GM23338 (cell line): ENCODE results near the gene BAK1. TPM values are rescaled to one million over a fixed set of nuclear protein-coding genes. Genes with fewer than 3 reads are reported as not detected.

ENCODE experiments used
- ATAC-seq: fragments of 200-7000 bp; cut with Tn5 transposase; 3 replicates; pipeline ENCODE4 v1.9.1; 2020
- DNase-seq: peaks from one replicate; pipeline ENCODE4 v3.0.0-alpha.2; 2015; ENCODE audit warnings: low spot score
- H2AFZ ChIP-seq: fragments of 200-600 bp; sonication (generic); 2 replicates; pipeline ENCODE4 v1.8.0; 2016; ENCODE audit warnings: antibody characterized with exemption, mild to moderate bottlenecking, moderate library complexity
- H3F3A ChIP-seq: fragments of 200-600 bp; sonication (generic); replicated peaks from 2 replicates; pipeline ENCODE4 v1.8.0; 2017; ENCODE audit warnings: antibody characterized with exemption, mixed run types, low read depth
- H3K27ac ChIP-seq: fragments of 200-600 bp; sonication (generic); 2 replicates; pipeline ENCODE4 v1.6.1; 2016; ENCODE audit warnings: low read depth
- H3K27me3 ChIP-seq: fragments of 200-600 bp; sonication (generic); 2 replicates; pipeline ENCODE4 v1.8.0; 2016; ENCODE audit warnings: mild to moderate bottlenecking, mixed run types, moderate library complexity; ENCODE audit not compliant: insufficient read depth
- H3K36me3 ChIP-seq: fragments of 200-600 bp; sonication (generic); 2 replicates; pipeline ENCODE4 v1.8.0; 2016; ENCODE audit warnings: mild to moderate bottlenecking; ENCODE audit not compliant: insufficient read depth
- H3K4me1 ChIP-seq: fragments of 200-600 bp; sonication (generic); 2 replicates; pipeline ENCODE4 v1.8.0; 2016; ENCODE audit warnings: mild to moderate bottlenecking, moderate library complexity; ENCODE audit not compliant: insufficient read depth
- H3K4me2 ChIP-seq: fragments of 200-600 bp; sonication (generic); 2 replicates; pipeline ENCODE4 v1.7.1; 2017; ENCODE audit warnings: mixed run types
- H3K4me3 ChIP-seq: fragments of 200-600 bp; sonication (generic); 2 replicates; pipeline ENCODE4 v1.6.1; 2016; ENCODE audit warnings: mixed run types
- H3K79me2 ChIP-seq: fragments of 200-600 bp; sonication (generic); replicated peaks from 2 replicates; pipeline ENCODE4 v1.8.0; 2017; ENCODE audit warnings: mild to moderate bottlenecking; ENCODE audit not compliant: insufficient read depth
- H3K9me2 ChIP-seq: fragments of 200-600 bp; sonication (generic); 2 replicates; pipeline ENCODE4 v1.8.0; 2017; ENCODE audit not compliant: insufficient read depth
- H4K20me1 ChIP-seq: fragments of 200-600 bp; sonication (generic); replicated peaks from 2 replicates; pipeline ENCODE4 v1.8.0; 2017; ENCODE audit warnings: mild to moderate bottlenecking; ENCODE audit not compliant: insufficient read depth
- H3K27ac Mint-ChIP-seq: 2 replicates; pipeline ENCODE4 v1.8.0; 2020; ENCODE audit warnings: inconsistent platforms, mild to moderate bottlenecking, moderate library complexity, mixed read lengths
- H3K27me3 Mint-ChIP-seq: 3 replicates; pipeline ENCODE4 v1.8.0; 2022; ENCODE audit warnings: low read depth, mild to moderate bottlenecking, moderate library complexity, mixed read lengths, inconsistent platforms; ENCODE audit not compliant: insufficient read depth, poor library complexity
- H3K36me3 Mint-ChIP-seq: 3 replicates; pipeline ENCODE4 v1.8.0; 2021; ENCODE audit warnings: low read depth, mild to moderate bottlenecking, inconsistent platforms, moderate library complexity, mixed read lengths
- H3K4me1 Mint-ChIP-seq: 3 replicates; pipeline ENCODE4 v1.8.0; 2020; ENCODE audit warnings: mild to moderate bottlenecking, inconsistent platforms, mixed read lengths
- H3K4me3 Mint-ChIP-seq: 3 replicates; pipeline ENCODE4 v1.8.0; 2021; ENCODE audit warnings: moderate library complexity, mild to moderate bottlenecking, inconsistent platforms, mixed read lengths
- H3K9me3 Mint-ChIP-seq: 3 replicates; pipeline ENCODE4 v1.8.0; 2020; ENCODE audit warnings: moderate library complexity, mild to moderate bottlenecking, inconsistent platforms, mixed read lengths
- CREB1 ChIP-seq: fragments of 250-450 bp; sonication (Bioruptor Pico); IDR thresholded peaks from 2 replicates; pipeline ENCODE4 v1.5.0; 2020; ENCODE audit warnings: low read depth, mild to moderate bottlenecking, moderate library complexity
- NANOG ChIP-seq: IDR thresholded peaks from 2 replicates; pipeline ENCODE4 v1.6.1; 2016; ENCODE audit warnings: antibody characterized with exemption, borderline replicate concordance
- POLR2AphosphoS5 ChIP-seq: IDR thresholded peaks from 2 replicates; pipeline ENCODE4 v1.6.1; 2016; ENCODE audit warnings: antibody characterized with exemption, low read depth
- ZNF114 ChIP-seq: fragments of 250-450 bp; sonication (Bioruptor Pico); IDR thresholded peaks from 2 replicates; pipeline ENCODE4 v1.5.0; 2020; ENCODE audit warnings: mild to moderate bottlenecking, moderate library complexity
- polyA plus RNA-seq: library from polyadenylated mRNA; unstranded; fragments of >200 nt; fragmentation: Nextera tagmentation; extraction: Ambion mirVana; gene quantifications from 2 replicates; pipeline ENCODE4 v1.2.1, GENCODE V29; 2016
- total RNA-seq: library from RNA; depleted of rRNA; stranded (reverse); fragments of >200 nt; shearing (Covaris generic); gene quantifications from 2 replicates; pipeline ENCODE4 v1.2.3, GENCODE V29; 2014
- TF ChIP-seq, protein P1 (sequence below): IDR thresholded peaks from one replicate; pipeline ENCODE4 v1.6.1; 2018; ENCODE audit warnings: antibody characterized with exemption; ENCODE audit not compliant: unreplicated experiment
- TF ChIP-seq, protein P2 (sequence below): fragments of 250-450 bp; sonication (Bioruptor Pico); IDR thresholded peaks from 2 replicates; pipeline ENCODE4 v1.5.0; 2020; ENCODE audit warnings: mild to moderate bottlenecking, moderate library complexity

Gene BAK1
- total and polyA plus RNA-seq, 2 experiments from 2014 or later = 22.2 to 45.0 TPM

DNA sequence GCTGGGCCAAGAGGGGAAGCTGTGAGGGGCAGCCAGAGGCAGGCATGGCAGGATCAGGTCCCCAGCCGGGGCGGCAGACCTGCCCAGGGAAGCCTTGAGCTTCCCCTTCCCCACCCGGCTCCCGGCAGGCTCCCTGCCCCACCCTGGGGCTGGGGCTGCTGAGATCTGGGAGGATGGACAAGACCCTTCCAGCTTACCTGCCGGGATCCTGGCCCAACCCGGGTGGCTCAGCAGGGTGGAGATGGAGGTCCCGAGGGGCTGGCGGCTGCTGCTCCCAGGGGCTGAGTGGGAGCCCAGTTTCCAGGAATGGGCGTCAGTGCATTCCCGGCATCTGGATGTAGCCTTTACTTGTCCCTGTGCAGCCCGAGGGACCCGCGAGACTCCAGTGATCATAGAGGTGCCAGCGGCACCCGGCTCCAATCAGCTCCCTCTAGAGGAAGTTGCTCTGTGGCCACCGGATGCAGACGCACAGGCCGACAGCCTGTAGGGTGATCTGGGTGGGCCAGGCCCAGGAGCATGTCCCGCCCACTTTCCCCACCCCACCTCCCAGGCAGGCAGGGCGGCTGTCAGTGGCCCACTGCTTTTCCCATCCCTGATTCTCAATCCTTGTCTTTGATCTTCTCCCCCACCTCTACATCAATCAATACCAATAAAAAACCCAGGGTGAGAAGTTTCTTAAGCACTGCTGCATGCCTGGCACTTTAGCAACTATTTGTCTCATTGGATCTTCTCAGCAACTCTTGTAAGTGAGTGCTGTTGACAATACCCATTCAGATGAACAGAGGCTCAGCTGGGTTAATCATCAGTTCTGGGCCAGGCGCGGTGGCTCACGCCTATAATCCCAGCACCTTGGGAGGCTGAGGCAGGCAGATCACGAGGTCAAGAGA is at the start of gene BAK1 (continued):
- TF ChIP-seq CREB1 (CRISPR knock-in tag) = peak; percentile 89

DNA sequence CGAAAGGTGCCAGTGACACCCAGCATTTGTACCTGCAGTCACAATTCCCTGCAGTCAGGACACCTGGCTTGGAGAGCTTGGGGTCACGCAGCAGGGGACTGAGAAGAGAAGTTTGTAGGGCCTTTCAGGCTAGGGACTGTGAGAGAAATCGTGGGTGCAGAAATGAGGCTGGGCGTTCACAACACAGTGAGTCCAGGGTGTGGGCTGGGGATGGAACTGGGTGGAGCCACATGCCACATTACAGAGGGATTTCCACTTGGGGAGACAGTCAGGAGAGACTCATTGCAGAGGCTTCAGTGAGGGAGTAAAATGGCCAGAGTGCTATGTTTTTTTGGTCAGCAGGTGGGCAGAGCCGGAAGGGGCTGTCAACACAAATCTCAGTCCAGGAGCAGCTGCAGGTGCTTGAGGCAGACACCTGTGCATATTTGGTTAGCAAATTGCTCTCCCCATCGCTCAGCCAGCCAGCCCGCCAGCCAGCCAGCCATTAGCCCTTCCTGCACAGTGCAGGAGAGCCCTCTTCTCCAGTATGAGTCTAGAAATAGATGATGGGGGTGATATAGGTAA is 48.4 kb upstream of the BAK1 start:
- Mint-ChIP-seq H3K27ac (0 out of 2 replicates have a peak overlapping the region, but pooled peaks have one; percentile 1), H3K27me3 (peaks cover 10% of the 10 kb centered on the region), H3K36me3 (peaks cover 4% of the 10 kb centered on the region; the same call in 2 of the 3 replicates), H3K4me3 (no peak overlapping the region; the same call in 2 of the 3 replicates), H3K4me1 (peaks cover 41% of the 10 kb centered on the region), H3K9me3 (no peaks in the 10 kb centered on the region)
- Histone ChIP-seq H3K36me3 (0 out of 2 replicates have a peak, but pooled peaks cover 5% of the 10 kb centered on the region), H3K79me2 (peaks cover 25% of the 10 kb centered on the region; the same call in 1 of the 2 replicates), H3K4me3 (no peak overlapping the region), H3K4me2 (no peak overlapping the region), H3K9me2 (no peaks in the 10 kb centered on the region), H3K27me3 (peaks cover 3% of the 10 kb centered on the region; the same call in 1 of the 2 replicates), H3K4me1 (peaks cover 34% of the 10 kb centered on the region), H2AFZ (no peak overlapping the region), H4K20me1 (peaks cover 28% of the 10 kb centered on the region), H3K27ac (no peak overlapping the region), H3F3A (0 out of 2 replicates have a peak, but pooled peaks cover 3% of the 10 kb centered on the region)
- TF ChIP-seq CREB1 (CRISPR knock-in tag) (no peak), ZNF114 (no peak), NANOG (no peak), POLR2AphosphoS5 (no peak)
- TF ChIP-seq, protein P1, sequence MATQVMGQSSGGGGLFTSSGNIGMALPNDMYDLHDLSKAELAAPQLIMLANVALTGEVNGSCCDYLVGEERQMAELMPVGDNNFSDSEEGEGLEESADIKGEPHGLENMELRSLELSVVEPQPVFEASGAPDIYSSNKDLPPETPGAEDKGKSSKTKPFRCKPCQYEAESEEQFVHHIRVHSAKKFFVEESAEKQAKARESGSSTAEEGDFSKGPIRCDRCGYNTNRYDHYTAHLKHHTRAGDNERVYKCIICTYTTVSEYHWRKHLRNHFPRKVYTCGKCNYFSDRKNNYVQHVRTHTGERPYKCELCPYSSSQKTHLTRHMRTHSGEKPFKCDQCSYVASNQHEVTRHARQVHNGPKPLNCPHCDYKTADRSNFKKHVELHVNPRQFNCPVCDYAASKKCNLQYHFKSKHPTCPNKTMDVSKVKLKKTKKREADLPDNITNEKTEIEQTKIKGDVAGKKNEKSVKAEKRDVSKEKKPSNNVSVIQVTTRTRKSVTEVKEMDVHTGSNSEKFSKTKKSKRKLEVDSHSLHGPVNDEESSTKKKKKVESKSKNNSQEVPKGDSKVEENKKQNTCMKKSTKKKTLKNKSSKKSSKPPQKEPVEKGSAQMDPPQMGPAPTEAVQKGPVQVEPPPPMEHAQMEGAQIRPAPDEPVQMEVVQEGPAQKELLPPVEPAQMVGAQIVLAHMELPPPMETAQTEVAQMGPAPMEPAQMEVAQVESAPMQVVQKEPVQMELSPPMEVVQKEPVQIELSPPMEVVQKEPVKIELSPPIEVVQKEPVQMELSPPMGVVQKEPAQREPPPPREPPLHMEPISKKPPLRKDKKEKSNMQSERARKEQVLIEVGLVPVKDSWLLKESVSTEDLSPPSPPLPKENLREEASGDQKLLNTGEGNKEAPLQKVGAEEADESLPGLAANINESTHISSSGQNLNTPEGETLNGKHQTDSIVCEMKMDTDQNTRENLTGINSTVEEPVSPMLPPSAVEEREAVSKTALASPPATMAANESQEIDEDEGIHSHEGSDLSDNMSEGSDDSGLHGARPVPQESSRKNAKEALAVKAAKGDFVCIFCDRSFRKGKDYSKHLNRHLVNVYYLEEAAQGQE = no peak
- TF ChIP-seq, protein P2, sequence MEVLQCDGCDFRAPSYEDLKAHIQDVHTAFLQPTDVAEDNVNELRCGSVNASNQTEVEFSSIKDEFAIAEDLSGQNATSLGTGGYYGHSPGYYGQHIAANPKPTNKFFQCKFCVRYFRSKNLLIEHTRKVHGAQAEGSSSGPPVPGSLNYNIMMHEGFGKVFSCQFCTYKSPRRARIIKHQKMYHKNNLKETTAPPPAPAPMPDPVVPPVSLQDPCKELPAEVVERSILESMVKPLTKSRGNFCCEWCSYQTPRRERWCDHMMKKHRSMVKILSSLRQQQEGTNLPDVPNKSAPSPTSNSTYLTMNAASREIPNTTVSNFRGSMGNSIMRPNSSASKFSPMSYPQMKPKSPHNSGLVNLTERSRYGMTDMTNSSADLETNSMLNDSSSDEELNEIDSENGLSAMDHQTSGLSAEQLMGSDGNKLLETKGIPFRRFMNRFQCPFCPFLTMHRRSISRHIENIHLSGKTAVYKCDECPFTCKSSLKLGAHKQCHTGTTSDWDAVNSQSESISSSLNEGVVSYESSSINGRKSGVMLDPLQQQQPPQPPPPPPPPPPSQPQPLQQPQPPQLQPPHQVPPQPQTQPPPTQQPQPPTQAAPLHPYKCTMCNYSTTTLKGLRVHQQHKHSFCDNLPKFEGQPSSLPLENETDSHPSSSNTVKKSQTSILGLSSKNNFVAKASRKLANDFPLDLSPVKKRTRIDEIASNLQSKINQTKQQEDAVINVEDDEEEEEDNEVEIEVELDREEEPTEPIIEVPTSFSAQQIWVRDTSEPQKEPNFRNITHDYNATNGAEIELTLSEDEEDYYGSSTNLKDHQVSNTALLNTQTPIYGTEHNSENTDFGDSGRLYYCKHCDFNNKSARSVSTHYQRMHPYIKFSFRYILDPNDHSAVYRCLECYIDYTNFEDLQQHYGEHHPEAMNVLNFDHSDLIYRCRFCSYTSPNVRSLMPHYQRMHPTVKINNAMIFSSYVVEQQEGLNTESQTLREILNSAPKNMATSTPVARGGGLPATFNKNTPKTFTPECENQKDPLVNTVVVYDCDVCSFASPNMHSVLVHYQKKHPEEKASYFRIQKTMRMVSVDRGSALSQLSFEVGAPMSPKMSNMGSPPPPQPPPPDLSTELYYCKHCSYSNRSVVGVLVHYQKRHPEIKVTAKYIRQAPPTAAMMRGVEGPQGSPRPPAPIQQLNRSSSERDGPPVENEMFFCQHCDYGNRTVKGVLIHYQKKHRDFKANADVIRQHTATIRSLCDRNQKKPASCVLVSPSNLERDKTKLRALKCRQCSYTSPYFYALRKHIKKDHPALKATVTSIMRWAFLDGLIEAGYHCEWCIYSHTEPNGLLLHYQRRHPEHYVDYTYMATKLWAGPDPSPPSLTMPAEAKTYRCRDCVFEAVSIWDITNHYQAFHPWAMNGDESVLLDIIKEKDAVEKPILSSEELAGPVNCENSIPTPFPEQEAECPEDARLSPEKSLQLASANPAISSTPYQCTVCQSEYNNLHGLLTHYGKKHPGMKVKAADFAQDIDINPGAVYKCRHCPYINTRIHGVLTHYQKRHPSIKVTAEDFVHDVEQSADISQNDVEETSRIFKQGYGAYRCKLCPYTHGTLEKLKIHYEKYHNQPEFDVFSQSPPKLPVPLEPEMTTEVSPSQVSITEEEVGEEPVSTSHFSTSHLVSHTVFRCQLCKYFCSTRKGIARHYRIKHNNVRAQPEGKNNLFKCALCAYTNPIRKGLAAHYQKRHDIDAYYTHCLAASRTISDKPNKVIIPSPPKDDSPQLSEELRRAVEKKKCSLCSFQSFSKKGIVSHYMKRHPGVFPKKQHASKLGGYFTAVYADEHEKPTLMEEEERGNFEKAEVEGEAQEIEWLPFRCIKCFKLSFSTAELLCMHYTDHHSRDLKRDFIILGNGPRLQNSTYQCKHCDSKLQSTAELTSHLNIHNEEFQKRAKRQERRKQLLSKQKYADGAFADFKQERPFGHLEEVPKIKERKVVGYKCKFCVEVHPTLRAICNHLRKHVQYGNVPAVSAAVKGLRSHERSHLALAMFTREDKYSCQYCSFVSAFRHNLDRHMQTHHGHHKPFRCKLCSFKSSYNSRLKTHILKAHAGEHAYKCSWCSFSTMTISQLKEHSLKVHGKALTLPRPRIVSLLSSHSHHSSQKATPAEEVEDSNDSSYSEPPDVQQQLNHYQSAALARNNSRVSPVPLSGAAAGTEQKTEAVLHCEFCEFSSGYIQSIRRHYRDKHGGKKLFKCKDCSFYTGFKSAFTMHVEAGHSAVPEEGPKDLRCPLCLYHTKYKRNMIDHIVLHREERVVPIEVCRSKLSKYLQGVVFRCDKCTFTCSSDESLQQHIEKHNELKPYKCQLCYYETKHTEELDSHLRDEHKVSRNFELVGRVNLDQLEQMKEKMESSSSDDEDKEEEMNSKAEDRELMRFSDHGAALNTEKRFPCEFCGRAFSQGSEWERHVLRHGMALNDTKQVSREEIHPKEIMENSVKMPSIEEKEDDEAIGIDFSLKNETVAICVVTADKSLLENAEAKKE (CRISPR knock-in tag) = no peak
- DNase-seq (no peak), ATAC-seq (no peak)
